Ovary (tissue), 9 donors: ENCODE results near the gene ERAP2. TPM values are rescaled to one million over a fixed set of nuclear protein-coding genes. Genes with fewer than 3 reads are reported as not detected.

ENCODE experiments used
- DNase-seq, 5 donors: peaks; one replicate each; pipeline ENCODE4 v3.0.0-alpha.2; 2019 to 2020
- H3K27ac ChIP-seq, 2 donors: fragments of 200-600 bp; one replicate each; pipeline versions ENCODE4 v1.5.1 to v1.8.0; 2019 to 2022
- H3K27me3 ChIP-seq: fragments of 200-600 bp; one replicate; pipeline ENCODE4 v1.8.0; 2022
- H3K36me3 ChIP-seq: fragments of 200-600 bp; sonication (generic); one replicate; pipeline ENCODE4 v1.5.1; 2019
- H3K4me1 ChIP-seq: one replicate; pipeline ENCODE4 v1.8.1; 2013; ENCODE audit warnings: mild to moderate bottlenecking, moderate library complexity; ENCODE audit not compliant: insufficient read depth
- H3K4me3 ChIP-seq: fragments of 200-600 bp; sonication (generic); one replicate; pipeline ENCODE4 v1.5.1; 2017
- H3K9me3 ChIP-seq, 2 donors: fragments of 200-600 bp in 1 of 2; sonication (generic) in 1 of 2; one replicate each; pipeline versions ENCODE4 v1.5.1 to v1.8.1; 2013 to 2019; ENCODE audit warnings: mild to moderate bottlenecking in 1 of 2, moderate library complexity in 1 of 2
- CTCF ChIP-seq, 3 donors: fragments of 450-650 bp in 2 of 3; fragments of 200-600 bp in 1 of 3; IDR thresholded peaks; one replicate each; pipeline versions ENCODE4 v1.5.1 to v1.8.0; 2016 to 2022; ENCODE audit warnings: antibody characterized with exemption in 3 of 3, mild to moderate bottlenecking in 1 of 3
- EP300 ChIP-seq: sonication (generic); formaldehyde crosslinking; IDR thresholded peaks from one replicate; pipeline ENCODE4 v1.6.1; 2017; ENCODE audit warnings: antibody characterized with exemption
- POLR2A ChIP-seq: fragments of 450-650 bp; IDR thresholded peaks from one replicate; pipeline ENCODE4 v1.6.1; 2017; ENCODE audit warnings: antibody characterized with exemption, mild to moderate bottlenecking, moderate library complexity
- WGBS, 3 donors: extraction: QIAGEN DNeasy Blood & Tissue Kit in 1 of 3; methylation state at CpG; one replicate each; pipeline versions ENCODE4 v1.1.5 to v1.1.7; 2013 to 2017; 5-methylcytosine and 5-hydroxymethylcytosine counted together
- intact Hi-C, 4 donors: fragments of 100-400 bp; cut with DNase I; formaldehyde crosslinking; loops; one replicate each; pipeline versions ENCODE4 v1.11.0 to v1.15.1; 2022 to 2023
- polyA plus RNA-seq, 2 donors: library from polyadenylated mRNA; stranded (reverse); fragments of 200-250 nt in 1 of 2; fragments of 350-450 nt in 1 of 2; fragmentation: Illumina TruSeq in 1 of 2; extraction: RNeasy Lipid Tissue Mini Kit (QIAGEN cat#74804) in 1 of 2; gene quantifications; one replicate each; pipeline ENCODE4 v1.2.3, GENCODE V29; 2013 to 2014
- total RNA-seq, 7 donors: library from RNA; depleted of rRNA in 2 of 7; stranded (reverse); fragments of >200 nt in 2 of 7; fragmentation: NEBNext Ultra II Directional in 3 of 7; extraction: Animal tissue kit (Norgen Biotek cat#: 25700) in 3 of 7; gene quantifications; one replicate each; pipeline versions ENCODE4 v1.1.0 to v1.2.4, GENCODE V29; 2016 to 2023
- donor health status: DM: no; HTN: no; CAD: no; lungs with moderate emphysema.
- donor health status: DM: no; HTN: no; CAD: no.
- donor health status: Bipolar disorder and iron deficiency.
- donor health status: DM: yes; HTN: yes; CAD: no.
- donor health status: DM: no; HTN: no; CAD: no.
- donor health status: DM: yes; HTN: yes; CAD: no.

Gene ERAP2
- total and polyA plus RNA-seq, 9 donors = 1.3 to 22.0 (median 15.9) TPM

- no peaks in the 10 kb centered on the region for H3K9me3 ChIP-seq
- H3K27ac ChIP-seq = no peak overlapping the region
- TF ChIP-seq EP300 (no peak), CTCF (IDR thresholded peaks at IDR 0.05) (no peak), POLR2A (no peak)
- intact Hi-C loops = no loop called here
- H3K27me3 ChIP-seq = no peaks in the 10 kb centered on the region
- H3K4me1 ChIP-seq = no peaks in the 10 kb centered on the region
- no peak for DNase-seq
- no peaks in the 10 kb centered on the region for H3K36me3 ChIP-seq
- WGBS, 3 donors = 94% methylated on average over 4 of the region's 4 CpGs
- H3K4me3 ChIP-seq = no peak overlapping the region
Observed at GRCh38 chr5:96857924-96858323, 18.4 kb upstream of the ERAP2 start.

DNA sequence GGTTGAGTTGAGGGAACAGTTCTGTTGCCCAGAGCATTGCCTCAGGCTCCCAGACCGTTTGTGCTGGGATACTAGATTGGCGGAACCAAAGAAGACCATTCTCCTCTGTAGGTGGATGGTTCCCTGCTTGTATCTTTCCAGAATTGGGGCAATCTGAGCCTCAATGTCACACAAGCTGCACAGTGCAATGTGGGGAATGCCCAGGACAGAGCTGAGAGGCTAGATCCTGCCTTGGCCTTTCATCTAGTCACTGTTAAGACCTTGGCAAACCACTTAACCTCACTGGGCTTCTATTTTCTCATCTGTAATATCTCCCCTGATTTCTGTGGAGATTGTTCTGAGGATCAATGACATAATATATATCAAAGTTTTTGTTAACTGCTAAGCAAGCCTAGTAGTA lies 16.9 kb upstream of the ERAP2 start:
- Histone ChIP-seq H3K9me3 (no peaks in the 10 kb centered on the region), H3K4me3 (no peak overlapping the region), H3K4me1 (no peaks in the 10 kb centered on the region), H3K36me3 (no peaks in the 10 kb centered on the region), H3K27me3 (no peaks in the 10 kb centered on the region), H3K27ac (no peak overlapping the region)
- DNase-seq = no peak
- intact Hi-C loops = no loop called here
- 93 to 98% (median 93%) methylated on average over 2 of the region's 2 CpGs for WGBS, 3 donors
- TF ChIP-seq POLR2A = no peak

DNA sequence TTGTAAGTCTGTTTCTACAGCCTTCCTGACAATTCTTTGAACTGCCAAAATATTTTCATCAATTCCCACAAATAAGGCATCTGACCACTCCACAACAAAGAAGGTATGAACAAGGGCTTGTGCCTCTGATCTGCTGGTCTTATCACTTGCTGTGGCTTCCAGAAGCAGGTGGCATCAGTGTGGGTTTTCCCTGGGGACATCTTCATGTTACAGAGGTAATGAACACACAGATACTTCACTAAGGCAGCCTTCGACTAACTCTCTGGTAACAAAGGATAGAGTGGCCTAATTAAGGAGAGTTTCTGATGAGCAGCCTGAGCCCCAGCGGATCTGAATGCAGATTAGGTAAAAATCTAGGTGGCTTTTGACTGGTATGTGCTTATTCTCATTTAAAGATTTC lies 15.2 kb upstream of the ERAP2 start:
- Histone ChIP-seq H3K9me3 (no peaks in the 10 kb centered on the region), H3K27me3 (no peaks in the 10 kb centered on the region), H3K4me3 (no peak overlapping the region), H3K27ac (no peak overlapping the region), H3K4me1 (no peaks in the 10 kb centered on the region), H3K36me3 (no peaks in the 10 kb centered on the region)
- 82 to 91% (median 85%) methylated on average over 2 of the region's 2 CpGs for WGBS, 3 donors
- intact Hi-C loops = no loop called here
- TF ChIP-seq POLR2A = no peak
- no peak for TF ChIP-seq CTCF (IDR thresholded peaks at IDR 0.05)
- TF ChIP-seq EP300 = no peak
- DNase-seq = no peak

GRCh38 chr5:96863114-96863513 lies 13.2 kb upstream of the ERAP2 start:
- no peak for DNase-seq
- WGBS, 3 donors = 85 to 93% (median 91%) methylated on average over 2 of the region's 2 CpGs
- Histone ChIP-seq H3K4me1 (no peaks in the 10 kb centered on the region), H3K27ac (no peak overlapping the region), H3K27me3 (no peaks in the 10 kb centered on the region), H3K4me3 (no peak overlapping the region), H3K36me3 (no peaks in the 10 kb centered on the region), H3K9me3 (no peaks in the 10 kb centered on the region)
- intact Hi-C loops = no loop called here
- TF ChIP-seq CTCF (IDR thresholded peaks at IDR 0.05) (no peak), EP300 (no peak), POLR2A (no peak)

- no peak overlapping the region for H3K4me3 ChIP-seq
- TF ChIP-seq EP300 (no peak), CTCF (IDR thresholded peaks at IDR 0.05) (no peak), POLR2A (no peak)
- DNase-seq = no peak
- no peaks in the 10 kb centered on the region for H3K4me1 ChIP-seq
- H3K27me3 ChIP-seq = no peaks in the 10 kb centered on the region
- no peak overlapping the region for H3K27ac ChIP-seq
- WGBS, 3 donors = 72 to 76% (median 74%) methylated on average over 3 of the region's 3 CpGs
- H3K36me3 ChIP-seq = no peaks in the 10 kb centered on the region
- intact Hi-C loops = no loop called here
- no peaks in the 10 kb centered on the region for H3K9me3 ChIP-seq
Observed at GRCh38 chr5:96863949-96864584, 12.2 kb upstream of the ERAP2 start.
